ENCODE data around the gene AKIP1.

The AKIP1 gene

GRCh38 chr11:8962841-8963240, 51.9 kb downstream of the AKIP1 start:
- no peak overlapping the region for H3K27ac ChIP-seq (replicated peaks)
- no peak overlapping the region for H3K4me3 ChIP-seq (replicated peaks; ENCODE audit: insufficient read depth, low read length)
- no peaks in the 10 kb centered on the region for H3K27me3 ChIP-seq (ENCODE audit: insufficient read depth, poor library complexity, severe bottlenecking)
- TF ChIP-seq POLR2AphosphoS5 (IDR thresholded peaks at IDR 0.05; ENCODE audit: low read depth): no peak
- TF ChIP-seq REST (IDR thresholded peaks at IDR 0.05; ENCODE audit: insufficient replicate concordance, low read depth): no peak
- no peak for TF ChIP-seq CTCF (IDR thresholded peaks at IDR 0.05; ENCODE audit: insufficient read depth, low read length)
- TF ChIP-seq SPI1 (IDR thresholded peaks at IDR 0.05; ENCODE audit: borderline replicate concordance, low read depth): no peak
- TF ChIP-seq GABPA (IDR thresholded peaks at IDR 0.05; ENCODE audit: low read depth): no peak
- no peak for DNase-seq (ENCODE audit: low read depth in 1 of 2, low spot score in 1 of 2)

GRCh38 chr11:8963569-8964323, 52.8 kb downstream of the AKIP1 start:
- no peak for TF ChIP-seq POLR2AphosphoS5 (IDR thresholded peaks at IDR 0.05; ENCODE audit: low read depth)
- TF ChIP-seq GABPA (IDR thresholded peaks at IDR 0.05; ENCODE audit: low read depth): no peak
- no peak for TF ChIP-seq SPI1 (IDR thresholded peaks at IDR 0.05; ENCODE audit: borderline replicate concordance, low read depth)
- no peak for TF ChIP-seq CTCF (IDR thresholded peaks at IDR 0.05; ENCODE audit: insufficient read depth, low read length)
- no peak for TF ChIP-seq REST (IDR thresholded peaks at IDR 0.05; ENCODE audit: insufficient replicate concordance, low read depth)
- Histone ChIP-seq H3K27ac (replicated peaks) (peak overlapping the region; percentile 91), H3K4me3 (replicated peaks; ENCODE audit: insufficient read depth, low read length) (peak overlapping the region; percentile 77), H3K27me3 (ENCODE audit: insufficient read depth, poor library complexity, severe bottlenecking) (no peaks in the 10 kb centered on the region)
- DNase-seq (ENCODE audit: low read depth in 1 of 2, low spot score in 1 of 2): peak; percentile 69 to 83

- H3K27ac ChIP-seq (replicated peaks): peak within 1 kb of the TSS; percentile 91
- H3K4me3 ChIP-seq (replicated peaks; ENCODE audit: insufficient read depth, low read length): peak within 1 kb of the TSS; percentile 77
- TF ChIP-seq SPI1 (IDR thresholded peaks at IDR 0.05; ENCODE audit: borderline replicate concordance, low read depth) (peak; percentile 69; the same call in 1 of the 2 replicates), GABPA (IDR thresholded peaks at IDR 0.05; ENCODE audit: low read depth) (peak; percentile 85), REST (IDR thresholded peaks at IDR 0.05; ENCODE audit: insufficient replicate concordance, low read depth) (peak; percentile 27), POLR2AphosphoS5 (IDR thresholded peaks at IDR 0.05; ENCODE audit: low read depth) (peak; percentile 89), CTCF (IDR thresholded peaks at IDR 0.05; ENCODE audit: insufficient read depth, low read length) (no peak)
- H3K27me3 ChIP-seq (ENCODE audit: insufficient read depth, poor library complexity, severe bottlenecking): no peaks in the 10 kb centered on the region
- DNase-seq (ENCODE audit: low read depth in 1 of 2, low spot score in 1 of 2): peak; percentile 73 to 90
Measured at GRCh38 chr11:8964324-8965320, 53.6 kb downstream of the AKIP1 start, which contains the start of gene TMEM9B. Gene TMEM9B (minus strand): TSS chr11:8964442. CDS start chr11:8964313, 129 bp downstream.

All from HL-60 (cell line).